Glutamatergic neuron (in vitro differentiated cells): Measurements from ENCODE around the gene ZNF484. TPM values are rescaled to one million over a fixed set of nuclear protein-coding genes. Genes with fewer than 3 reads are reported as not detected.
"Not testable (repeated sequence)": the region's sequence is repeated elsewhere in the genome, so short reads cannot be mapped to it uniquely, and the experiment has no call there.

Experiments
- DNase-seq: peaks from one replicate; pipeline ENCODE4 v3.0.0; 2022
- H3K27ac Mint-ChIP-seq: one replicate; pipeline ENCODE4 v1.8.0; 2020; ENCODE audit warnings: mild to moderate bottlenecking, mixed read lengths, inconsistent platforms; ENCODE audit not compliant: unreplicated experiment
- H3K27me3 Mint-ChIP-seq: one replicate; pipeline ENCODE4 v1.8.0; 2020; ENCODE audit warnings: mild to moderate bottlenecking, moderate library complexity, mixed read lengths, inconsistent platforms; ENCODE audit not compliant: unreplicated experiment
- H3K36me3 Mint-ChIP-seq: one replicate; pipeline ENCODE4 v1.8.0; 2020; ENCODE audit warnings: mild to moderate bottlenecking, mixed read lengths, inconsistent platforms; ENCODE audit not compliant: unreplicated experiment
- H3K4me1 Mint-ChIP-seq: one replicate; pipeline ENCODE4 v1.8.0; 2020; ENCODE audit warnings: mild to moderate bottlenecking, low read depth, mixed read lengths, inconsistent platforms; ENCODE audit not compliant: unreplicated experiment
- H3K4me3 Mint-ChIP-seq: one replicate; pipeline ENCODE4 v1.8.0; 2020; ENCODE audit warnings: mild to moderate bottlenecking, mixed read lengths, inconsistent platforms; ENCODE audit not compliant: unreplicated experiment
- H3K9me3 Mint-ChIP-seq: one replicate; pipeline ENCODE4 v1.8.0; 2020; ENCODE audit warnings: mild to moderate bottlenecking, moderate library complexity, mixed read lengths, inconsistent platforms; ENCODE audit not compliant: unreplicated experiment
- total RNA-seq: library from RNA; stranded (reverse); fragmentation: NEBNext Ultra II Directional; extraction: Animal tissue kit (Norgen Biotek cat#: 25700); gene quantifications from one replicate; pipeline ENCODE4 v1.2.1, GENCODE V29; 2021; ENCODE audit not compliant: unreplicated experiment
- TF ChIP-seq, protein P1 (sequence below): fragments of 200-600 bp; sonication (generic); IDR thresholded peaks from one replicate; pipeline ENCODE4 v1.5.0; 2021; ENCODE audit not compliant: partially characterized antibody, unreplicated experiment

The ZNF484 gene
- total RNA-seq, 1 donor from 2014 or later: 14.4 TPM

DNA sequence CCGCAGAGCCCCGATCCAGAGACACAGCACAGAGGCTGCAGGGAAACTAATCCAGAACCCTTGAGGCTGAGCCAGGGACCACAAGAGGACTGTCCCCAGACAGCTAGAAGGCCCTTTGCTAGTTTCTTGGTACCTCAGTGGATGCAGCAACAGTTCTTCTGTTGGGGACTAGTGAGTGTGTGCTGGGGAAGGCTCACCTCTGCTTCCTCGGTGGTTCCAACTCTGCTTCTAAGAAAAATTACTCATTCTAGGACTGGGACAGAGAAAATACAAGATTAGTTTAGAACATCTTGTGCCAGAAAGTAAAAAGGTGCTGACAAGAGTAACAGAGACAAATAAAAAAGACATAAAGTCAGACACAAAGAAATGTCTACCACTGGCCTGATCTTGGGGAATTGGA, 19.5 kb upstream of the ZNF484 start:
- Mint-ChIP-seq H3K27me3 (no peaks in the 10 kb centered on the region), H3K4me3 (no peak overlapping the region), H3K36me3 (no peaks in the 10 kb centered on the region), H3K27ac (no peak overlapping the region), H3K9me3 (no peaks in the 10 kb centered on the region), H3K4me1 (no peaks in the 10 kb centered on the region)
- DNase-seq: no peak
- TF ChIP-seq, protein P1, sequence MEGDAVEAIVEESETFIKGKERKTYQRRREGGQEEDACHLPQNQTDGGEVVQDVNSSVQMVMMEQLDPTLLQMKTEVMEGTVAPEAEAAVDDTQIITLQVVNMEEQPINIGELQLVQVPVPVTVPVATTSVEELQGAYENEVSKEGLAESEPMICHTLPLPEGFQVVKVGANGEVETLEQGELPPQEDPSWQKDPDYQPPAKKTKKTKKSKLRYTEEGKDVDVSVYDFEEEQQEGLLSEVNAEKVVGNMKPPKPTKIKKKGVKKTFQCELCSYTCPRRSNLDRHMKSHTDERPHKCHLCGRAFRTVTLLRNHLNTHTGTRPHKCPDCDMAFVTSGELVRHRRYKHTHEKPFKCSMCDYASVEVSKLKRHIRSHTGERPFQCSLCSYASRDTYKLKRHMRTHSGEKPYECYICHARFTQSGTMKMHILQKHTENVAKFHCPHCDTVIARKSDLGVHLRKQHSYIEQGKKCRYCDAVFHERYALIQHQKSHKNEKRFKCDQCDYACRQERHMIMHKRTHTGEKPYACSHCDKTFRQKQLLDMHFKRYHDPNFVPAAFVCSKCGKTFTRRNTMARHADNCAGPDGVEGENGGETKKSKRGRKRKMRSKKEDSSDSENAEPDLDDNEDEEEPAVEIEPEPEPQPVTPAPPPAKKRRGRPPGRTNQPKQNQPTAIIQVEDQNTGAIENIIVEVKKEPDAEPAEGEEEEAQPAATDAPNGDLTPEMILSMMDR: no peak

DNA sequence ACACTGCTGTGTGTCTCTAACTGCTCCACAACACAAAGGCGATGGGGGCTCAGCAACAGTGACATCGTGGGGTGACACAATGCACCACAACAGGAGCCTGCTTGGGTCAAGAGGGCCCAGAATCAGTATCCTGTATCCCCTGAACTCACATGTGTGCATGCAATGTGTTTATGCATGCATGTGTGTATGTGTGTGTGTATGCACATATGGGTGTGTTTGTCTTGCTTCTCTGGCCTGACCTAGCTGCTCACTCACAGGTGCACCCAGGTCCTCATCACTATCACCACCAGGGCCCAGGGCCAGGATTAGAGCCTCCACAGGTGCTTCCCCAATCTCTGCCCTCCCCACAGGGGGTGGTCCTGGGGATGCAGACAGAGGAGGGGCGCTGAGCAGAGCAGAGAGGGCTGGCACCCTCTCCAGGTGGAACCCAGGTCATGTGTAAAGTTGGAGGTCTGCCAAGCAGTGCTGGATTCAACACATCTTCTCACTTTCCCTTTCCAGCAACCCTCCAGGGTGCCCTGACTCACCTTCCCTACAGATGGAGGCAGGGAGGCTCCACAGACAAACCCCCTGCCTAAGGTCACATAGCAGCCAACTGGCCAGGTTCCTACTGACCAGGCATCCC, 18.1 kb upstream of the ZNF484 start:
- no peaks in the 10 kb centered on the region for H3K27me3 Mint-ChIP-seq
- H3K4me3 Mint-ChIP-seq: no peak overlapping the region
- H3K9me3 Mint-ChIP-seq: no peaks in the 10 kb centered on the region
- no peaks in the 10 kb centered on the region for H3K36me3 Mint-ChIP-seq
- no peak overlapping the region for H3K27ac Mint-ChIP-seq
- DNase-seq: no peak
- no peaks in the 10 kb centered on the region for H3K4me1 Mint-ChIP-seq
- TF ChIP-seq, protein P1: no peak

DNA sequence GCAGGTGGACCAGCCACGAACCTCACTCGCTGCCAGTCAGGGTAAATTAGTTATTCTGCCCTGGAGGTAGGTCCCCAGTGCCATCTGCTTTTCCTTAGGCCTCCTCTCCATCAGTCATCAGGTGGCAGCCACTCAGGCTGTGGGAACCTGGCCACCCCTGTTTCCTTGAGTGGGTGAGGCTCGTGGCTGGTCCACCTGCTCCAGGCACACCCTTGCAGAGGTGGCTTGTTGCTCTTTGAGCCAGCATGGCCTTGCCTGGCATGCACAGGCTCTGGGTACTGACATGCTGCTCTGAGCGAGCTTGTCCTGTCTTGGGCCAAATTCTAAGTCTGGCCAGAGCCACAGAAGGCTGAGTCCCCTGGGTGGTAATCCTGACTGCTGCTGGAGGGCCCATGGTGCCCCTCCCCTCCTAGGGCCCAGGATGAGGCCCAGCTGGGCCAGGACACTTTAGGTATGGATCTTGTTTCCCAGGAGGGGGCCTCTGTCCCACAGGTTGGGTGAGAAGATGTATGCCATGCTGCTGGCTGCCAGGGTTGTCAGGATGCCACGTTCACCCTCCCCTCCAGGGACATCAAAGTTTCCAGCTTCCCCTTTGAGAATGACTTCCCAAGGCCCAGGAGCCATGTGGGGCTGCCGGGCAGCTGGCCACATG, 17.0 kb upstream of the ZNF484 start:
- H3K27me3 Mint-ChIP-seq: no peaks in the 10 kb centered on the region
- no peak overlapping the region for H3K27ac Mint-ChIP-seq
- H3K36me3 Mint-ChIP-seq: no peaks in the 10 kb centered on the region
- no peaks in the 10 kb centered on the region for H3K9me3 Mint-ChIP-seq
- TF ChIP-seq, protein P1: no peak
- no peak overlapping the region for H3K4me3 Mint-ChIP-seq
- no peak for DNase-seq
- H3K4me1 Mint-ChIP-seq: no peaks in the 10 kb centered on the region

DNA sequence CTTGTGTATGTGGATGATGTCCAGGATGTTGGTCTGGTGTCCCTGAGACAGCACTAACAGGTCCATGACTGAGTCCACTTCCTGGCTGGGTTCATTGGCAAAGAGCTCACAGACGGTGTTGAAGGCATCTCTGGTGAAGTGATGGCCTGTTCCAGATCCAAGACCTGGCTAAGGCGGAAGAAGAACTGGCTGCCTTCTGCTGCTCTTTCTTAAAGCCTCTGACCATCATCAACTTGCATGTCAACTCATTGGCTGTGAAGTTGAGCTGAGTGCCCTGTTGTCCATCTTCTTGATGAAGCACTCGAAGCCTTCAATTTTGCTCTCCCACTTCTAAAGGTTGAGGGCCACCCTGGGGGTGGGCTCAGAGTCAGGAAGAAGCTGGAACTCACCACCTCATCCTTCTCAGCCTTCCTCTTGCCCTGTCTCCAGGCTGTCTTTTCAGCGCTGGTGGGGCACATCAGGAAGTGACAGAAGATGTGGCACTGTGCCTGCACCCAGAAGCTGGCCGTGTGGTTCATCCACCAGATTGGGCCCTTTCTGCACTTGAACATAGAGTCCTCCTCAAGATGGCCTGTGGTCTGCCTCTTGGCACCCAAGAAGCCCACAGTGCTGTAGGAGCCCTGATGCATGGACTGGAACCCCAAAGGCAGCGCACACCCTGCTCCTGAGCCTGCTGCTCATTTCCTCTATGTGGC, 16.2 kb upstream of the ZNF484 start:
- H3K9me3 Mint-ChIP-seq, H3K27ac Mint-ChIP-seq, H3K4me3 Mint-ChIP-seq, H3K27me3 Mint-ChIP-seq, H3K4me1 Mint-ChIP-seq, H3K36me3 Mint-ChIP-seq, DNase-seq: not testable (repeated sequence)

DNA sequence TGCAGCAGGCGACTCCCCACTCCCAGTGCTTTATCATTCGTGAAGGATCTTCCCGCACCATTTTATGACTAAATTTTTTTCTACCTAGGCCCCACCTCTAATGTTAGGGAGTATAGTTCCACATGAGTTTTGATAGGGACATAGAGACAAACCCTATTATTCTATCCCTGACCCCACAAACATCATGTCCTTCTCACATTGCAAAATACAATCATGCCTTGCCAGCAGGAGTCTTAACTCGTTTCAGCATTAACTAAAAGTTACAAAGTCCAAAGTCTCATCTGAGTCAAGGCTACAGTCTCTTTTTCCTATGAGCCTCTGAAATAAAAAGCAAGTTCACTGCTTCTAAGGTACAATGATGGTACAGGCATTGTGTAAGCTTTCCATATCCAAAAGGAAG, 14.4 kb upstream of the ZNF484 start:
- not testable (repeated sequence) for H3K4me1 Mint-ChIP-seq, H3K27ac Mint-ChIP-seq, H3K9me3 Mint-ChIP-seq, H3K4me3 Mint-ChIP-seq, H3K36me3 Mint-ChIP-seq, DNase-seq, H3K27me3 Mint-ChIP-seq

DNA sequence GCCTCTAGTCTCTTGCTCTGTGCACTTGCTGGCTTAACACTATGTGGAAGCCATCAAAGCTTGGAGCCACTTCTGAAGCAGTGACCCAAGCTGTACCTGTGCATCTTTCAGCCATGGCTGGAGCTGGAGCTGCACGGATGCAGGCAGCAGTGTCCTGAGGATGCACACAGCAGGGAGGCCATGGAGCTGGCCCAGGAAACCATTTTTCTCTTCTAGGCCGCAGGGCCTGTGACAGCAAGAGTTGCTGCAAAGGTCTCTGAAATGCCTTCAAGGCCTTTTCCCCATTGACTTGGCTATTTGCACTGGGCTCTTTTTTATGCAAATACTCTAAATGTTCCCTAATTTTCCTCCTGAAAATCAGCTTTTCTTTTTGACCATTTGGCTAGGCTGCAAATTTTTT, 12.9 kb upstream of the ZNF484 start:
- DNase-seq: no peak
- TF ChIP-seq, protein P1: no peak
- Mint-ChIP-seq H3K4me1 (no peaks in the 10 kb centered on the region), H3K36me3 (peaks cover 5% of the 10 kb centered on the region), H3K27me3 (no peaks in the 10 kb centered on the region), H3K9me3 (no peaks in the 10 kb centered on the region), H3K27ac (no peak overlapping the region), H3K4me3 (no peak overlapping the region)
